Vagina (tissue), 2 donors: ENCODE measurements around the gene ZNF717.

Source experiments
- CTCF ChIP-seq, 3 experiments: fragments of 450-650 bp in 2 of 3; fragments of 200-600 bp in 1 of 3; sonication (generic) in 1 of 3; IDR thresholded peaks; one replicate each; pipeline ENCODE4 v1.5.1; 2017 to 2019; ENCODE audit warnings: antibody characterized with exemption in 3 of 3, mild to moderate bottlenecking in 2 of 3, moderate library complexity in 2 of 3
- POLR2A ChIP-seq, 2 donors: fragments of 450-650 bp; IDR thresholded peaks; one replicate each; pipeline ENCODE4 v1.6.1; 2017; ENCODE audit warnings: antibody characterized with exemption in 2 of 2, mild to moderate bottlenecking in 2 of 2, moderate library complexity in 2 of 2
- POLR2AphosphoS5 ChIP-seq, 2 donors: sonication (generic); formaldehyde crosslinking; IDR thresholded peaks; one replicate each; pipeline ENCODE4 v1.9.0; 2017; ENCODE audit warnings: antibody characterized with exemption in 2 of 2, mild to moderate bottlenecking in 2 of 2, low read depth in 1 of 2; ENCODE audit not compliant: insufficient read depth in 1 of 2

GRCh38 chr3:75782506-75782905 lies 2.8 kb downstream of the ZNF717 start:
- TF ChIP-seq CTCF (IDR thresholded peaks at IDR 0.05) = no peak
- TF ChIP-seq POLR2AphosphoS5 (IDR thresholded peaks at IDR 0.05; ENCODE audit: insufficient read depth in 1 of 2, low read depth in 1 of 2) = no peak
- TF ChIP-seq POLR2A (IDR thresholded peaks at IDR 0.05) = no peak
